ENCODE measurements around the gene FAM89A. TPM values are rescaled to one million over a fixed set of nuclear protein-coding genes. Genes with fewer than 3 reads are reported as not detected.
A peak's percentile ranks its signal among the peaks of the same experiment; 100 is the strongest.

FAM89A gene
- total and polyA plus RNA-seq, 2 of the 13 experiments (the other 11 are each of a cell fraction or from before 2014, with no cell fraction given): 0.35 to 0.44 TPM

DNA sequence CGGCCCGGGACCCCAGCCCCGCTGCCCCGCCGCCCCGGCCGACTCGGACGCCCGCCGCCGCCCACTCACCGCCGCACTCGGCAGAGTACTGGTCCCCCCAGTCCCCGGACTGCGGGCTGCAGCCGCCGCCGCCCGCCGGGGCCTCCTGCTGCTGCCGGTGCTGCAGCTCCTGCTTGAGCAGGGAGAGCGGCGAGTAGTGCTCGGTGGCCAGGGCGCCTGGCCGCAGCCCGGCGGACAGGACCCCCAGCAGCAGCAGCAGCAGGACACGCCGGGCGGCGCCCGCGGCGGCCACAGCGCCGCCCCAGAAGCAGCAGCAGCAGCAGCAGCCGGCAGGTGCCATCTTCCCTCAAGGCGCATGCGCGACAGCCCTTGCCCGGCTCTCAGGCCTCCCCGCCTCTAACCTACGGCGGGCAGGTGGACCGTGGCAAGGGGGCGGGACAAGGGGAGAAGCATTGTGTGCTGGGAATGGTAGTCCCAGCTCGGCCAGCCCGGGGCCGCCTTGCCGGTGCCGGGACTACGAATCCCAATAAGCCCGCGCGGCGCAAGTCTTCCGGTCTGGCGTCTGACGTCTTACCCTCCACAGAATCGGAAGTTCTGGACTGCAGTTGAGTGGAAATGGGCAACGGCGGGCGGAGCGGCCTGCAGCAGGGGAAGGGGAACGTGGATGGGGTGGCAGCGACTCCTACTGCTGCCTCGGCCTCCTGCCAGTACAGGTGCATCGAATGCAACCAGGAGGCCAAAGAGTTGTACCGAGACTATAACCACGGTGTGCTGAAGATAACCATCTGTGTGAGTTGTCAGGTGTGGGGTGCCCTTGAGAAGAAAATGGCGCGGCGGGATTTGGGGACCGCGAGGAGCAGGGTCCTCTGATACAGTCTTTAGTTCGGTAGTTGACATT is 61.3 kb downstream of the FAM89A start, which contains the start of the genes ARV1 and TTC13 (continued):
- TF ChIP-seq ZNF646 (CRISPR knock-in tag; IDR thresholded peaks at IDR 0.05) (no peak), ZHX1 (CRISPR knock-in tag; IDR thresholded peaks at IDR 0.05; ENCODE audit: low read depth) (no peak; the same call in 1 of the 2 replicates), GZF1 (CRISPR knock-in tag; IDR thresholded peaks at IDR 0.05) (peak; percentile 39; the same call in 1 of the 2 replicates), CCAR2 (optimal IDR thresholded peaks at IDR 0.05; ENCODE audit: low read depth, low read length) (no peak), EED (CRISPR knock-in tag; IDR thresholded peaks at IDR 0.05) (no peak; the same call in 1 of the 2 replicates), KMT2B (CRISPR knock-in tag; IDR thresholded peaks at IDR 0.05) (peak; percentile 90), FOXM1 (CRISPR knock-in tag; IDR thresholded peaks at IDR 0.05) (no peak), TBP (CRISPR knock-in tag; IDR thresholded peaks at IDR 0.05) (peak; percentile 95; the same call in 1 of the 2 replicates), HOXA3 (CRISPR knock-in tag; IDR thresholded peaks at IDR 0.05) (peak; percentile 90), PLRG1 (conservative IDR thresholded peaks at IDR 0.05) (no peak), ATRX (CRISPR knock-in tag; IDR thresholded peaks at IDR 0.05; ENCODE audit: borderline replicate concordance) (no peak), SRSF1 (optimal IDR thresholded peaks at IDR 0.05; ENCODE audit: low read depth, low read length) (no peak), MED8 (CRISPR knock-in tag; IDR thresholded peaks at IDR 0.05; ENCODE audit: insufficient replicate concordance) (peak; percentile 47), IKZF1 (IDR thresholded peaks at IDR 0.05) (no peak)
- TF ChIP-seq, protein P1, sequence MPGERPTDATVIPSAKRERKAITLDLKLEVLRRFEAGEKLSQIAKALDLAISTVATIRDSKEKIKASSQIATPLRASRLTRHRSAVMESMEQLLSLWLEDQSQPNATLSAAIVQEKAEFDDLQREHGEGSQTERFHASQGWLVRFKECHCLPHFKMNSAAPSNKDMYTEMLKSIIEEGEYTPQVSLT (CRISPR knock-in tag; IDR thresholded peaks at IDR 0.05; ENCODE audit: borderline replicate concordance, low read depth): no peak
- TF ChIP-seq, protein P2, sequence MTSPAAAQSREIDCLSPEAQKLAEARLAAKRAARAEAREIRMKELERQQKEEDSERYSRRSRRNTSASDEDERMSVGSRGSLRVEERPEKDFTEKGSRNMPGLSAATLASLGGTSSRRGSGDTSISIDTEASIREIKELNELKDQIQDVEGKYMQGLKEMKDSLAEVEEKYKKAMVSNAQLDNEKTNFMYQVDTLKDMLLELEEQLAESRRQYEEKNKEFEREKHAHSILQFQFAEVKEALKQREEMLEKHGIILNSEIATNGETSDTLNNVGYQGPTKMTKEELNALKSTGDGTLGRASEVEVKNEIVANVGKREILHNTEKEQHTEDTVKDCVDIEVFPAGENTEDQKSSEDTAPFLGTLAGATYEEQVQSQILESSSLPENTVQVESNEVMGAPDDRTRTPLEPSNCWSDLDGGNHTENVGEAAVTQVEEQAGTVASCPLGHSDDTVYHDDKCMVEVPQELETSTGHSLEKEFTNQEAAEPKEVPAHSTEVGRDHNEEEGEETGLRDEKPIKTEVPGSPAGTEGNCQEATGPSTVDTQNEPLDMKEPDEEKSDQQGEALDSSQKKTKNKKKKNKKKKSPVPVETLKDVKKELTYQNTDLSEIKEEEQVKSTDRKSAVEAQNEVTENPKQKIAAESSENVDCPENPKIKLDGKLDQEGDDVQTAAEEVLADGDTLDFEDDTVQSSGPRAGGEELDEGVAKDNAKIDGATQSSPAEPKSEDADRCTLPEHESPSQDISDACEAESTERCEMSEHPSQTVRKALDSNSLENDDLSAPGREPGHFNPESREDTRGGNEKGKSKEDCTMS (CRISPR knock-in tag; conservative IDR thresholded peaks at IDR 0.05): no peak; the same call in 1 of the 2 replicates

Measured in HepG2 (cell line).